Upper lobe of left lung (tissue), 6 donors: Measurements from ENCODE around the gene TASOR2. TPM values are rescaled to one million over a fixed set of nuclear protein-coding genes. Genes with fewer than 3 reads are reported as not detected.
A peak's percentile ranks its signal among the peaks of the same experiment; 100 is the strongest.

ENCODE experiments used
- ATAC-seq, 2 donors: fragments of 200-7000 bp; cut with Tn5 transposase; one replicate each; pipeline ENCODE4 v1.9.1; 2022; ENCODE audit warnings: mild to moderate bottlenecking in 2 of 2, moderate library complexity in 2 of 2; ENCODE audit not compliant: low FRiP score in 2 of 2
- DNase-seq, 2 donors: peaks; one replicate each; pipeline ENCODE4 v3.0.0-alpha.2; 2019 to 2020
- H3K27ac ChIP-seq, 4 donors: fragments of 200-600 bp; sonication (generic); one replicate each; pipeline ENCODE4 v1.5.1; 2016 to 2019
- H3K27me3 ChIP-seq, 4 donors: fragments of 200-600 bp; sonication (generic); one replicate each; pipeline ENCODE4 v1.5.1; 2017 to 2019
- H3K36me3 ChIP-seq, 4 donors: fragments of 200-600 bp; sonication (generic); one replicate each; pipeline ENCODE4 v1.5.1; 2016 to 2019
- H3K4me1 ChIP-seq, 4 donors: fragments of 200-600 bp; sonication (generic); one replicate each; pipeline ENCODE4 v1.5.1; 2018 to 2019
- H3K4me3 ChIP-seq, 4 donors: fragments of 200-600 bp; sonication (generic); one replicate each; pipeline ENCODE4 v1.5.1; 2017 to 2019; ENCODE audit warnings: mild to moderate bottlenecking in 2 of 4, moderate library complexity in 1 of 4
- H3K9me3 ChIP-seq, 4 donors: fragments of 200-600 bp; sonication (generic); one replicate each; pipeline ENCODE4 v1.5.1; 2018 to 2019
- EP300 ChIP-seq, 4 donors: sonication (generic); formaldehyde crosslinking; IDR thresholded peaks; one replicate each; pipeline ENCODE4 v1.5.1; 2017; ENCODE audit warnings: antibody characterized with exemption in 4 of 4, control low read depth in 2 of 4
- POLR2A ChIP-seq, 4 donors: fragments of 450-650 bp; IDR thresholded peaks; one replicate each; pipeline ENCODE4 v1.5.1; 2016 to 2017; ENCODE audit warnings: antibody characterized with exemption in 4 of 4, mild to moderate bottlenecking in 2 of 4
- POLR2AphosphoS5 ChIP-seq, 2 donors: sonication (generic); formaldehyde crosslinking; IDR thresholded peaks; one replicate each; pipeline ENCODE4 v1.5.1; 2017; ENCODE audit warnings: antibody characterized with exemption in 2 of 2
- WGBS, 2 donors: methylation state at CpG; one replicate each; pipeline ENCODE4 v1.1.5; 2017 to 2018; 5-methylcytosine and 5-hydroxymethylcytosine counted together
- total RNA-seq, 6 donors: library from RNA; depleted of rRNA in 4 of 6; stranded (reverse); fragments of >200 nt in 4 of 6; gene quantifications; one replicate each; pipeline versions ENCODE4 v1.1.0 to v1.2.1, GENCODE V29; 2016 to 2021
- TF ChIP-seq, protein P1 (sequence below), 6 experiments: fragments of 450-650 bp in 4 of 6; fragments of 200-600 bp in 2 of 6; sonication (generic) in 2 of 6; IDR thresholded peaks; one replicate each; pipeline ENCODE4 v1.5.1; 2016 to 2019; ENCODE audit warnings: antibody characterized with exemption in 6 of 6
- donor health status: DM: no; HTN: no; CAD: no; lungs with moderate emphysema.
- donor health status: DM: no; HTN: yes; CAD: no; lungs with severe emphysema.

TASOR2 gene
- total RNA-seq, 6 donors from 2014 or later: 26.2 to 124 (median 65.3) TPM

DNA sequence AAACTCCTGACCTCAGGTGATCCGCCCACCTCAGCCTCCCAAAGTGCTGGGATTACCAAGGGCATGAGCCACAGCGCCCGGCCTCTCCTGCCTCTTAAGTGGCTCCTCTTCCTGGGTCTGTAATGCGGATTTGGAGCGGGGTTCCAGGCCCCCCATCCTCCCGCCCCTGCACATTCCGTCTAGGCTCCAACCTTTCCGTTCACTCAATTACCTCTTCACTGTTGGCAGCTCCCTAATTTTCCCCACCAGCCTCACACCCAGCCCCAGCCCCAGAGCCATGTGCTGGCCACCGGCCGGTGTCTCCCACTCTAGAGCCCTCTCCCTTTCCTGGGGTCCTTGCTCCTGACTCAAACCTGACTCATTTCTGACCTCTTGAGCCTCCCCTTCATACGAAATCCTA lies 34.9 kb upstream of the TASOR2 start:
- H3K4me3 ChIP-seq: no peak overlapping the region
- no peak overlapping the region for H3K27ac ChIP-seq
- no peaks in the 10 kb centered on the region for H3K9me3 ChIP-seq
- DNase-seq (peak in 1 of 2 donors; percentile 46), ATAC-seq (no peak)
- WGBS, 2 donors: 96 to 98% methylated on average over 11 of the region's 11 CpGs
- H3K27me3 ChIP-seq: no peaks in the 10 kb centered on the region
- no peaks in the 10 kb centered on the region for H3K4me1 ChIP-seq
- no peak for TF ChIP-seq POLR2A (IDR thresholded peaks at IDR 0.05)
- H3K36me3 ChIP-seq: peaks cover 0 to 36% (median 11%) of the 10 kb centered on the region in 4 donors

DNA sequence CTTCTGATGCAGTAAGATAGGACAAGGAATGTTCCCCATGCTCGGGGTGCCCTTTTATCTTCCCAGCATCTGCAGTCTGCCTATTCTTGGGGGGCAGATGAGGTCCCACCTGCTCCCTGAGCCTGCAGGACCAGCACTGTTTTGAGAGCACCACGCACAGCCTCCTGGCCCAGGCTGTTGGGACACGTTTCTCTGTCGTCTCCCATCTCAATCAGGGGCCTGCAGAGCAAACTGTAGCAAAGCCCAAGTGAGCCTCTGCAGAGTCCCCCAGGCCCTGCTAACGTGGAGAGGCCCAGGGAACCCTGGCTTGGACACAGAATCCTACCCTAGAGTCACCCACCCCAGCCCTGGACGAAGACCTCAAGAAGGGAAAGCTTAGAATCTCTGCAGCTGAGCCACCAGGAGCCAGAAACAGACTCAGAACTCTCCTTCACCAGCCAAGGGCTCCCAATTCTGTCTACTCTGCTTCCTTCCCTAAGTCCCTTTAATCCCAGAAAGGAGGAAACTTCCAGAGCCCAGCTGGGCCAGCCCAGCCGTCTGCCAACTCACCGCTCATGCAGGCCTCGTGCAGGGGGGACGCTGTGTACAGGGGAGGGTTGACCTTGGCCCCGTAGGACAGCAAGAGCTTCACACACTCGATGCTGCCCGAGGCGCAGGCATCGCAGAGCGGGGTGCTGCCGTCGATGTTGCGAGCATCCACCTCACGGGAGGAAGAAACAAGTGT lies 33.8 kb upstream of the TASOR2 start:
- DNase-seq (peak in 1 of 2 donors; percentile 65), ATAC-seq (no peak)
- Histone ChIP-seq H3K4me3 (no peak overlapping the region), H3K27me3 (no peaks in the 10 kb centered on the region), H3K27ac (no peak overlapping the region), H3K36me3 (peaks cover 0 to 36% (median 11%) of the 10 kb centered on the region in 4 donors), H3K4me1 (no peaks in the 10 kb centered on the region), H3K9me3 (no peaks in the 10 kb centered on the region)
- 90 to 93% methylated on average over 19 to 20 of the region's 20 CpGs for WGBS, 2 donors
- TF ChIP-seq EP300 (IDR thresholded peaks at IDR 0.05): no peak
- TF ChIP-seq POLR2A (IDR thresholded peaks at IDR 0.05): no peak
- no peak for TF ChIP-seq POLR2AphosphoS5 (IDR thresholded peaks at IDR 0.05)
- TF ChIP-seq, protein P1, sequence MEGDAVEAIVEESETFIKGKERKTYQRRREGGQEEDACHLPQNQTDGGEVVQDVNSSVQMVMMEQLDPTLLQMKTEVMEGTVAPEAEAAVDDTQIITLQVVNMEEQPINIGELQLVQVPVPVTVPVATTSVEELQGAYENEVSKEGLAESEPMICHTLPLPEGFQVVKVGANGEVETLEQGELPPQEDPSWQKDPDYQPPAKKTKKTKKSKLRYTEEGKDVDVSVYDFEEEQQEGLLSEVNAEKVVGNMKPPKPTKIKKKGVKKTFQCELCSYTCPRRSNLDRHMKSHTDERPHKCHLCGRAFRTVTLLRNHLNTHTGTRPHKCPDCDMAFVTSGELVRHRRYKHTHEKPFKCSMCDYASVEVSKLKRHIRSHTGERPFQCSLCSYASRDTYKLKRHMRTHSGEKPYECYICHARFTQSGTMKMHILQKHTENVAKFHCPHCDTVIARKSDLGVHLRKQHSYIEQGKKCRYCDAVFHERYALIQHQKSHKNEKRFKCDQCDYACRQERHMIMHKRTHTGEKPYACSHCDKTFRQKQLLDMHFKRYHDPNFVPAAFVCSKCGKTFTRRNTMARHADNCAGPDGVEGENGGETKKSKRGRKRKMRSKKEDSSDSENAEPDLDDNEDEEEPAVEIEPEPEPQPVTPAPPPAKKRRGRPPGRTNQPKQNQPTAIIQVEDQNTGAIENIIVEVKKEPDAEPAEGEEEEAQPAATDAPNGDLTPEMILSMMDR (IDR thresholded peaks at IDR 0.05): no peak

DNA sequence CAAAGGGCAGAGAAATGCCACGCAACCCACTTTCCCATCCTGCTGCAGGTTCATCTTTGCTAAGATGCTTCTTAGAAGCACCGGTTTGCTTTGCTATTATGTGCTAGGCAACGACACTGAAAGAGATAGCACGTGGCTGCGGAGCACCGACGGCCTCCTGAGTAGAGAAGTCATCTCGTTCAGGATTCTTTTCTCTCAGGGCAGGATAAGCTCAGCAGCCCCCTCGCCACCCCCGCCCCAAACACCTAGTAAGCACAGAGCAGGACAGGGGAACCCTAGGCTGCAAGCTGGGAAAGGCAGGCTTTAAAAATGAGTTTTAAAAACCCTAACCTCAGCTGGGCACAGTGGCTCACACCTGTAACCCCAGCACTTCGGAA lies 33.3 kb upstream of the TASOR2 start:
- TF ChIP-seq EP300 (IDR thresholded peaks at IDR 0.05): no peak
- no peak for TF ChIP-seq POLR2A (IDR thresholded peaks at IDR 0.05)
- TF ChIP-seq POLR2AphosphoS5 (IDR thresholded peaks at IDR 0.05): no peak
- TF ChIP-seq, protein P1 (IDR thresholded peaks at IDR 0.05): no peak
- DNase-seq (no peak), ATAC-seq (no peak)
- Histone ChIP-seq H3K27me3 (no peaks in the 10 kb centered on the region), H3K9me3 (no peaks in the 10 kb centered on the region), H3K4me3 (no peak overlapping the region), H3K4me1 (no peaks in the 10 kb centered on the region), H3K27ac (no peak overlapping the region), H3K36me3 (peaks cover 0 to 31% (median 11%) of the 10 kb centered on the region in 4 donors)
- WGBS, 2 donors: 92 to 97% methylated on average over 11 of the region's 11 CpGs

DNA sequence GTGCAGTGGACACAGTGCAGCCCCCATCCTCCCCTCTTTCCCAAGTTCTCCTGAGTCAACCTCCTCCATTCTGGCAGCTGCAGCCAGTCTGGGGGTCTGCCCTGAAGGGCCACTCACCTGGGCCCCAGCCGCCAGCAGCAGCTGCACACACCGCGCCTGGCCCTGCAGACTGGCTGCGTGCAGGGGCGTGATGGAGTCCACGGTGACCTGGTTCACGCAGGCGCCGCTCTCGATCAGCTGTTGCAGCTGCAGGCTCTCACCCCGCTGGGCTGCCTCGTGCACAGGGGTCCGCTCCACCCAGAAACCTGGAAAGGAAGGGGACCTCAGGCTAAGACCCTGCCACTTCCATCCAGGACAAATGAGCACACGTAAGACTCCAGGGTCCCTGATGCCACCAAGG lies 31.9 kb upstream of the TASOR2 start:
- Histone ChIP-seq H3K9me3 (no peaks in the 10 kb centered on the region), H3K4me3 (no peak overlapping the region), H3K27ac (no peak overlapping the region), H3K4me1 (no peaks in the 10 kb centered on the region), H3K27me3 (no peaks in the 10 kb centered on the region), H3K36me3 (peaks cover 0 to 21% (median 11%) of the 10 kb centered on the region in 4 donors)
- ATAC-seq (no peak), DNase-seq (no peak)
- TF ChIP-seq, protein P1 (IDR thresholded peaks at IDR 0.05): no peak
- TF ChIP-seq POLR2A (IDR thresholded peaks at IDR 0.05) (no peak), EP300 (IDR thresholded peaks at IDR 0.05) (no peak), POLR2AphosphoS5 (IDR thresholded peaks at IDR 0.05) (no peak)
- 99% methylated on average over 14 of the region's 14 CpGs; no CpG with 5 or more reads in 1 of the 2 donors for WGBS, 2 donors

DNA sequence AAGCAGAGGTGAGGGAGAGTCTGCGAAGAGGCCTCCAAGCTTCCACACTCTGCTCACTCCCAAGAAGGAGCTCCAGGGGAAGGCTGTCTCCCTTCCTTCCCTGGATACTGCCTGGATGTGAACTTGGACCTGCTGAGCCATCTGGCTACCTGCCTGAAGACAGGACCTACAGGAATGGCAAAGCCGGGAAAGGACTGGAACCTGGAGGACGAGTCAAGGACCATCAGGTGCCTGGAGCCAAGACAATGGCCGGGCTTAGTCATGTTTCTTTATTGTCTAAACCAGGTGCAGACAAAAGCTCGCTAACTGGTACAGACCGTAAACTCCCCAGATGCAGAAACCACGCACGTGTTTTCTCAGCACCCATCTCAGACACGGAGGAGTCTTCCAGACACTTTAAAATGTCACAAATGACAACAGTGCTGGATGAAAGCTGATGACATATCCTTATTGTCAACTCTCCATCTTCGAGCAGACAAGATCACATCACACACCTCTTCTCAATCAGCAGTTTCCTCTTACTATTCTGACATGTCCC lies 30.4 kb upstream of the TASOR2 start:
- no peak overlapping the region for H3K27ac ChIP-seq
- no peaks in the 10 kb centered on the region for H3K27me3 ChIP-seq
- 86 to 87% methylated on average over 10 of the region's 10 CpGs for WGBS, 2 donors

More for the DNA sequence above, 30.4 kb upstream of the TASOR2 start:
- H3K4me1 ChIP-seq: peaks cover 7 to 13% (median 9%) of the 10 kb centered on the region in 4 donors
- TF ChIP-seq POLR2AphosphoS5 (IDR thresholded peaks at IDR 0.05): no peak
- no peak for TF ChIP-seq EP300 (IDR thresholded peaks at IDR 0.05)
- no peak for TF ChIP-seq POLR2A (IDR thresholded peaks at IDR 0.05)
- TF ChIP-seq, protein P1 (IDR thresholded peaks at IDR 0.05): no peak
- no peaks in the 10 kb centered on the region for H3K9me3 ChIP-seq
- no peak for DNase-seq
- no peak for ATAC-seq
- H3K36me3 ChIP-seq: peaks cover 0 to 13% (median 5%) of the 10 kb centered on the region in 4 donors
- no peak overlapping the region for H3K4me3 ChIP-seq
